ENCODE results near the gene NRBF2.

NRBF2 gene

GRCh38 chr10:63119041-63119440 is 14.1 kb upstream of the NRBF2 start:
- no peak for TF ChIP-seq CTCF (IDR thresholded peaks at IDR 0.05; ENCODE audit: borderline replicate concordance, control extremely low read depth, extremely low read depth, insufficient read depth, missing control alignments)
- DNase-seq (ENCODE audit: low spot score) = no peak
- in situ Hi-C loops (cut with MboI; ENCODE audit: low sequenced_read_pairs, unreplicated experiment) = no loop called here

GRCh38 chr10:63120554-63120953 is 12.6 kb upstream of the NRBF2 start:
- TF ChIP-seq CTCF (IDR thresholded peaks at IDR 0.05; ENCODE audit: borderline replicate concordance, control extremely low read depth, extremely low read depth, insufficient read depth, missing control alignments) = no peak
- no peak for DNase-seq (ENCODE audit: low spot score)
- in situ Hi-C loops (cut with MboI; ENCODE audit: low sequenced_read_pairs, unreplicated experiment) = no loop called here

- DNase-seq (ENCODE audit: low spot score) = no peak
- in situ Hi-C loops (cut with MboI; ENCODE audit: low sequenced_read_pairs, unreplicated experiment) = no loop called here
- TF ChIP-seq CTCF (IDR thresholded peaks at IDR 0.05; ENCODE audit: borderline replicate concordance, control extremely low read depth, extremely low read depth, insufficient read depth, missing control alignments) = no peak
Observed at GRCh38 chr10:63123727-63124362, 9.3 kb upstream of the NRBF2 start.

GRCh38 chr10:63125459-63125858 is 7.7 kb upstream of the NRBF2 start:
- DNase-seq (ENCODE audit: low spot score) = no peak
- no peak for TF ChIP-seq CTCF (IDR thresholded peaks at IDR 0.05; ENCODE audit: borderline replicate concordance, control extremely low read depth, extremely low read depth, insufficient read depth, missing control alignments)
- in situ Hi-C loops (cut with MboI; ENCODE audit: low sequenced_read_pairs, unreplicated experiment) = no loop called here

GRCh38 chr10:63128443-63128842 is 4.7 kb upstream of the NRBF2 start:
- DNase-seq (ENCODE audit: low spot score) = no peak
- in situ Hi-C loops (cut with MboI; ENCODE audit: low sequenced_read_pairs, unreplicated experiment) = no loop called here
- no peak for TF ChIP-seq CTCF (IDR thresholded peaks at IDR 0.05; ENCODE audit: borderline replicate concordance, control extremely low read depth, extremely low read depth, insufficient read depth, missing control alignments)

- no peak for DNase-seq (ENCODE audit: low spot score)
- no peak for TF ChIP-seq CTCF (IDR thresholded peaks at IDR 0.05; ENCODE audit: borderline replicate concordance, control extremely low read depth, extremely low read depth, insufficient read depth, missing control alignments)
- in situ Hi-C loops (cut with MboI; ENCODE audit: low sequenced_read_pairs, unreplicated experiment) = no loop called here
Observed at GRCh38 chr10:63129888-63130287, 3.2 kb upstream of the NRBF2 start.

All from GM13976 (cell line).